K562 (cell line): Measurements from ENCODE around the gene AIG1. TPM values are rescaled to one million over a fixed set of nuclear protein-coding genes. Genes with fewer than 3 reads are reported as not detected.

Experiments used
- FOXA3 ChIP-seq, 2 experiments: fragments of 450-650 bp in 1 of 2; sonication (generic) in 1 of 2; formaldehyde crosslinking; IDR thresholded peaks in 1 of 2; conservative IDR thresholded peaks in 1 of 2; 2 replicates each; pipeline versions ENCODE4 v1.4.0 to v1.8.0; 2020 to 2022; ENCODE audit warnings: mild to moderate bottlenecking in 2 of 2, missing genetic modification reagents in 1 of 2
- KDM2B ChIP-seq: fragments of 250-450 bp; sonication (Bioruptor Pico); IDR thresholded peaks from 2 replicates; pipeline ENCODE4 v1.8.0; 2021; ENCODE audit warnings: mild to moderate bottlenecking, moderate library complexity
- MNT ChIP-seq, 2 experiments: fragments of 450-650 bp; conservative IDR thresholded peaks; 2 replicates each; pipeline ENCODE4 v1.6.1; 2017; ENCODE audit warnings: mild to moderate bottlenecking in 2 of 2, moderate library complexity in 2 of 2
- MYBL2 ChIP-seq, 2 experiments: fragments of 450-650 bp in 1 of 2; sonication (generic) in 1 of 2; formaldehyde crosslinking in 1 of 2; IDR thresholded peaks; 2 replicates each; pipeline versions ENCODE4 v1.6.1 to v1.8.1; 2017 to 2022; ENCODE audit warnings: borderline replicate concordance in 1 of 2, inconsistent platforms in 1 of 2, low read depth in 1 of 2, mild to moderate bottlenecking in 1 of 2, missing genetic modification reagents in 1 of 2, moderate library complexity in 1 of 2
- NCOA2 ChIP-seq, 2 experiments: fragments of 450-650 bp; IDR thresholded peaks; 2 replicates each; pipeline ENCODE4 v1.6.1; 2018; ENCODE audit warnings: mild to moderate bottlenecking in 2 of 2, moderate library complexity in 1 of 2; ENCODE audit not compliant: partially characterized antibody in 2 of 2
- NCOA4 ChIP-seq: fragments of 450-650 bp; IDR thresholded peaks from 2 replicates; pipeline ENCODE4 v1.6.1; 2018; ENCODE audit warnings: mild to moderate bottlenecking; ENCODE audit not compliant: partially characterized antibody
- PBX2 ChIP-seq, 2 experiments: IDR thresholded peaks in 1 of 2; conservative IDR thresholded peaks in 1 of 2; 2 replicates each; pipeline ENCODE4 v1.6.1; 2016; ENCODE audit warnings: low read depth in 2 of 2, mild to moderate bottlenecking in 1 of 2, missing compliant biosample characterization in 1 of 2, missing genetic modification characterization in 1 of 2, moderate library complexity in 1 of 2
- PHF21A ChIP-seq: fragments of 450-650 bp; IDR thresholded peaks from 2 replicates; pipeline ENCODE4 v1.6.1; 2017; ENCODE audit warnings: low read depth, borderline replicate concordance
- ZNF282 ChIP-seq: sonication (generic); formaldehyde crosslinking; IDR thresholded peaks from 2 replicates; pipeline ENCODE4 v1.8.1; 2023; ENCODE audit warnings: missing genetic modification reagents
- polyA plus RNA-seq, 8 experiments: library from polyadenylated mRNA; depleted of rRNA in 4 of 8; stranded (reverse) in 5 of 8; unstranded in 3 of 8; fragments of >200 nt; fragmentation: Nextera tagmentation in 2 of 8; fragmentation: Illumina TruSeq in 1 of 8; extraction: Ambion mirVana in 2 of 8; extraction: Trizol in 1 of 8; gene quantifications; 2 replicates each; pipeline versions ENCODE4 v1.2.1 to v1.2.3, GENCODE V29; 2011 to 2014; ENCODE audit warnings: inconsistent platforms in 1 of 8, missing spikeins in 1 of 8
- total RNA-seq, 7 experiments: library from RNA; depleted of rRNA in 6 of 7; stranded (reverse); fragments of >200 nt in 6 of 7; fragmentation: Illumina TruSeq in 2 of 7; extraction: Trizol in 2 of 7; gene quantifications; 2 replicates each; pipeline versions ENCODE4 v1.2.1 to v1.2.3, GENCODE V29; 2011 to 2021; ENCODE audit warnings: low replicate concordance in 1 of 7
- TF ChIP-seq, protein P1 (sequence below), 2 experiments: fragments of 450-650 bp in 1 of 2; sonication (generic) in 1 of 2; formaldehyde crosslinking in 1 of 2; IDR thresholded peaks; 2 replicates each; pipeline versions ENCODE4 v1.7.1 to v1.9.0; 2016 to 2022; ENCODE audit warnings: inconsistent platforms in 1 of 2, mild to moderate bottlenecking in 1 of 2, missing genetic modification reagents in 1 of 2

AIG1 gene
- total and polyA plus RNA-seq, 9 of the 15 experiments (the other 6 are each of a cell fraction or from before 2014, with no cell fraction given): 74.8 to 333 (median 127) TPM

DNA sequence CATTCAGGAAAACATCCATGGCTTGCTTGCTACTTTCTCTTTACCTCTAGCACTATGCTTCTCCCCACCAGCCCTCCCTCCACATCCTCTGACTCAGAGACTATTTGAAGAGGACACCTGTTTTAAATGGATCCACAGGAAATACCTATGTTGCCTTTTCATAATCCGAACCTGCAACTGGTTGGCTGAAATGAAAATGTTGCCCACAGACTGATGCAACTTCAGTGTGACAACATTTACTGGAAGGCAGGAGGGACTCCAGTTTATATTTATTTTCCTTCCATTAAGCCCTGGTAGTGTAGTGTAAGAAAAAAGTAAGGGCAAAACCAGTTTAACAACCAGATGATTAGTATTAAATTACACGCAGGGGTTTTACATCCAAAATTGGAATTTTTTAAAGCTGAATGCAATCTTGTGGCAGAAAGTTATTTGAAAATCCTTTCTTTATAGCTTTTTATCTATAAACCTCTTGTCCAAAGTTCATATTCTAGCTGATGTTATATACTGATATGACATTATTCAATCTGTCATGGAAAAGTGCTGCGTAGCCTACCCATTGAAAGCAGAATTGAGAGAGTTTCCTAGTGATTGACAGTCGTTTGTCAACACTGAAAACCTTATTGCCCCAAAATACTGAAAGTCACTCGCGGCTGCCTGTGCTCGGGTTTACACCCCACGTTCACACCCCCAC, 881 bp upstream of the AIG1 start (continued):
- TF ChIP-seq, protein P1, sequence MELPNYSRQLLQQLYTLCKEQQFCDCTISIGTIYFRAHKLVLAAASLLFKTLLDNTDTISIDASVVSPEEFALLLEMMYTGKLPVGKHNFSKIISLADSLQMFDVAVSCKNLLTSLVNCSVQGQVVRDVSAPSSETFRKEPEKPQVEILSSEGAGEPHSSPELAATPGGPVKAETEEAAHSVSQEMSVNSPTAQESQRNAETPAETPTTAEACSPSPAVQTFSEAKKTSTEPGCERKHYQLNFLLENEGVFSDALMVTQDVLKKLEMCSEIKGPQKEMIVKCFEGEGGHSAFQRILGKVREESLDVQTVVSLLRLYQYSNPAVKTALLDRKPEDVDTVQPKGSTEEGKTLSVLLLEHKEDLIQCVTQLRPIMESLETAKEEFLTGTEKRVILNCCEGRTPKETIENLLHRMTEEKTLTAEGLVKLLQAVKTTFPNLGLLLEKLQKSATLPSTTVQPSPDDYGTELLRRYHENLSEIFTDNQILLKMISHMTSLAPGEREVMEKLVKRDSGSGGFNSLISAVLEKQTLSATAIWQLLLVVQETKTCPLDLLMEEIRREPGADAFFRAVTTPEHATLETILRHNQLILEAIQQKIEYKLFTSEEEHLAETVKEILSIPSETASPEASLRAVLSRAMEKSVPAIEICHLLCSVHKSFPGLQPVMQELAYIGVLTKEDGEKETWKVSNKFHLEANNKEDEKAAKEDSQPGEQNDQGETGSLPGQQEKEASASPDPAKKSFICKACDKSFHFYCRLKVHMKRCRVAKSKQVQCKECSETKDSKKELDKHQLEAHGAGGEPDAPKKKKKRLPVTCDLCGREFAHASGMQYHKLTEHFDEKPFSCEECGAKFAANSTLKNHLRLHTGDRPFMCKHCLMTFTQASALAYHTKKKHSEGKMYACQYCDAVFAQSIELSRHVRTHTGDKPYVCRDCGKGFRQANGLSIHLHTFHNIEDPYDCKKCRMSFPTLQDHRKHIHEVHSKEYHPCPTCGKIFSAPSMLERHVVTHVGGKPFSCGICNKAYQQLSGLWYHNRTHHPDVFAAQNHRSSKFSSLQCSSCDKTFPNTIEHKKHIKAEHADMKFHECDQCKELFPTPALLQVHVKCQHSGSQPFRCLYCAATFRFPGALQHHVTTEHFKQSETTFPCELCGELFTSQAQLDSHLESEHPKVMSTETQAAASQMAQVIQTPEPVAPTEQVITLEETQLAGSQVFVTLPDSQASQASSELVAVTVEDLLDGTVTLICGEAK (IDR thresholded peaks at IDR 0.05): peak; percentile 59
- TF ChIP-seq, protein P1 (CRISPR knock-in tag; IDR thresholded peaks at IDR 0.05): no peak
- peak in 1 of 2 experiments; percentile 30; a peak in 1 of 4 replicates for TF ChIP-seq MNT (conservative IDR thresholded peaks at IDR 0.05)
- no peak for TF ChIP-seq PBX2 (CRISPR knock-in tag; IDR thresholded peaks at IDR 0.05; ENCODE audit: low read depth)
- peak; percentile 86 for TF ChIP-seq PBX2 (tag; conservative IDR thresholded peaks at IDR 0.05; ENCODE audit: low read depth)
- TF ChIP-seq ZNF282 (CRISPR knock-in tag): no peak
- no peak for TF ChIP-seq KDM2B (CRISPR knock-in tag)
- peak in 1 of 2 experiments; percentile 54; a peak in 1 of 4 replicates for TF ChIP-seq FOXA3 (CRISPR knock-in tag; conservative IDR thresholded peaks at IDR 0.05 in 1 of 2, IDR thresholded peaks at IDR 0.05 in 1 of 2)
- TF ChIP-seq PHF21A: no peak
- no peak for TF ChIP-seq MYBL2 (IDR thresholded peaks at IDR 0.05; ENCODE audit: low read depth)
- TF ChIP-seq MYBL2 (CRISPR knock-in tag; IDR thresholded peaks at IDR 0.05; ENCODE audit: borderline replicate concordance): no peak
- no peak for TF ChIP-seq NCOA2 (IDR thresholded peaks at IDR 0.05; ENCODE audit: partially characterized antibody in 2 of 2)
- TF ChIP-seq NCOA4: no peak
